Measurements from ENCODE around the gene SFMBT2.
A peak's percentile ranks its signal among the peaks of the same experiment; 100 is the strongest.
"Not testable (repeated sequence)": the region's sequence is repeated elsewhere in the genome, so short reads cannot be mapped to it uniquely, and the experiment has no call there.

The SFMBT2 gene

GRCh38 chr10:7210516-7210915 is 200.3 kb downstream of the SFMBT2 start:
- Mint-ChIP-seq H3K4me1 (peaks cover 3% of the 10 kb centered on the region), H3K4me3 (no peak overlapping the region), H3K27ac (no peak overlapping the region), H3K36me3 (peaks cover 67% of the 10 kb centered on the region), H3K9me3 (no peaks in the 10 kb centered on the region), H3K27me3 (no peaks in the 10 kb centered on the region)
- CTCF ChIA-PET = no interaction called here
- no peak for DNase-seq

GRCh38 chr10:7209458-7209857 is 201.4 kb downstream of the SFMBT2 start:
- no peak for DNase-seq
- no peaks in the 10 kb centered on the region for H3K27me3 Mint-ChIP-seq
- peaks cover 3% of the 10 kb centered on the region for H3K4me1 Mint-ChIP-seq
- no peak overlapping the region for H3K4me3 Mint-ChIP-seq
- H3K9me3 Mint-ChIP-seq = no peaks in the 10 kb centered on the region
- H3K36me3 Mint-ChIP-seq = peaks cover 64% of the 10 kb centered on the region
- H3K27ac Mint-ChIP-seq = no peak overlapping the region
- CTCF ChIA-PET = no interaction called here

- Mint-ChIP-seq H3K27ac (no peak overlapping the region), H3K36me3 (peaks cover 57% of the 10 kb centered on the region), H3K4me3 (no peak overlapping the region), H3K27me3 (no peaks in the 10 kb centered on the region), H3K4me1 (peaks cover 3% of the 10 kb centered on the region), H3K9me3 (no peaks in the 10 kb centered on the region)
- no peak for DNase-seq
- CTCF ChIA-PET = no interaction called here
Measured at GRCh38 chr10:7206412-7207100, 204.3 kb downstream of the SFMBT2 start.

GRCh38 chr10:7205656-7206055 is 205.2 kb downstream of the SFMBT2 start:
- CTCF ChIA-PET = no interaction called here
- Mint-ChIP-seq H3K27ac (no peak overlapping the region), H3K9me3 (no peaks in the 10 kb centered on the region), H3K36me3 (peaks cover 62% of the 10 kb centered on the region), H3K27me3 (no peaks in the 10 kb centered on the region), H3K4me1 (peaks cover 3% of the 10 kb centered on the region), H3K4me3 (no peak overlapping the region)
- DNase-seq = no peak

- Mint-ChIP-seq H3K4me1 (peaks cover 6% of the 10 kb centered on the region), H3K27ac (no peak overlapping the region), H3K27me3 (no peaks in the 10 kb centered on the region), H3K9me3 (no peaks in the 10 kb centered on the region), H3K36me3 (peaks cover 67% of the 10 kb centered on the region), H3K4me3 (no peak overlapping the region)
- CTCF ChIA-PET = no interaction called here
- DNase-seq = no peak
Measured at GRCh38 chr10:7202793-7203355, 208.0 kb downstream of the SFMBT2 start.

GRCh38 chr10:7199152-7199760 is 211.6 kb downstream of the SFMBT2 start:
- CTCF ChIA-PET = interaction anchor here (1.0 kb wide), 1 partner anchor 209 kb away, joined by 3 read pairs; no protein-coding TSS in a partner anchor
- Mint-ChIP-seq H3K27ac (peak overlapping the region; percentile 35), H3K4me3 (no peak overlapping the region), H3K4me1 (peaks cover 30% of the 10 kb centered on the region), H3K9me3 (peaks cover 16% of the 10 kb centered on the region), H3K36me3 (peaks cover 83% of the 10 kb centered on the region), H3K27me3 (no peaks in the 10 kb centered on the region)
- no peak for DNase-seq

- DNase-seq = no peak
- H3K9me3 Mint-ChIP-seq = peaks cover 16% of the 10 kb centered on the region
- H3K4me3 Mint-ChIP-seq = no peak overlapping the region
- peaks cover 60% of the 10 kb centered on the region for H3K4me1 Mint-ChIP-seq
- no peaks in the 10 kb centered on the region for H3K27me3 Mint-ChIP-seq
- H3K27ac Mint-ChIP-seq = peak overlapping the region; percentile 58
- CTCF ChIA-PET = no interaction called here
- H3K36me3 Mint-ChIP-seq = peaks cover 85% of the 10 kb centered on the region
Measured at GRCh38 chr10:7196284-7196683, 214.6 kb downstream of the SFMBT2 start.

- Mint-ChIP-seq H3K4me3 (no peak overlapping the region), H3K36me3 (peaks cover 80% of the 10 kb centered on the region), H3K27me3 (no peaks in the 10 kb centered on the region), H3K9me3 (peaks cover 16% of the 10 kb centered on the region), H3K27ac (peak overlapping the region; percentile 100), H3K4me1 (peaks cover 68% of the 10 kb centered on the region)
- no peak for DNase-seq
- CTCF ChIA-PET = interaction anchor here (2.0 kb wide), 1 partner anchor 74 kb away, joined by 6 read pairs; no protein-coding TSS in a partner anchor
Measured at GRCh38 chr10:7195118-7195517, 215.7 kb downstream of the SFMBT2 start.

- Mint-ChIP-seq H3K4me3 (no peak overlapping the region), H3K4me1 (peaks cover 69% of the 10 kb centered on the region), H3K27me3 (no peaks in the 10 kb centered on the region), H3K9me3 (peaks cover 16% of the 10 kb centered on the region), H3K36me3 (peaks cover 77% of the 10 kb centered on the region), H3K27ac (peak overlapping the region; percentile 100)
- no peak for DNase-seq
- CTCF ChIA-PET = interaction anchor here (2.0 kb wide), 1 partner anchor 73 kb away, joined by 6 read pairs; no protein-coding TSS in a partner anchor
Measured at GRCh38 chr10:7194571-7194970, 216.3 kb downstream of the SFMBT2 start.

- CTCF ChIA-PET = interaction anchor here (1.1 to 2.0 kb wide), 3 partner anchors 72 to 273 kb away, joined by 3 to 7 read pairs (median 6); no protein-coding TSS in a partner anchor
- peaks cover 16% of the 10 kb centered on the region for H3K9me3 Mint-ChIP-seq
- H3K36me3 Mint-ChIP-seq = peaks cover 80% of the 10 kb centered on the region
- H3K4me1 Mint-ChIP-seq = peaks cover 68% of the 10 kb centered on the region
- H3K27me3 Mint-ChIP-seq = no peaks in the 10 kb centered on the region
- peak overlapping the region; percentile 100 for H3K27ac Mint-ChIP-seq
- DNase-seq = peak; percentile 66
- H3K4me3 Mint-ChIP-seq = peak overlapping the region; percentile 65
Measured at GRCh38 chr10:7193369-7193768, 217.5 kb downstream of the SFMBT2 start.

- Mint-ChIP-seq H3K4me3 (peak overlapping the region; percentile 65), H3K36me3 (peaks cover 81% of the 10 kb centered on the region), H3K27ac (peak overlapping the region; percentile 100), H3K9me3 (peaks cover 16% of the 10 kb centered on the region), H3K4me1 (peaks cover 70% of the 10 kb centered on the region), H3K27me3 (no peaks in the 10 kb centered on the region)
- peak; percentile 87 for DNase-seq
- CTCF ChIA-PET = interaction anchor here (1.1 to 1.3 kb wide), 3 partner anchors 61 to 273 kb away, joined by 3 to 7 read pairs (median 3); no protein-coding TSS in a partner anchor
Measured at GRCh38 chr10:7192831-7193361, 217.9 kb downstream of the SFMBT2 start.

GRCh38 chr10:7192061-7192460 is 218.8 kb downstream of the SFMBT2 start:
- H3K4me3 Mint-ChIP-seq = peak overlapping the region; percentile 65
- no peaks in the 10 kb centered on the region for H3K27me3 Mint-ChIP-seq
- H3K9me3 Mint-ChIP-seq = peaks cover 16% of the 10 kb centered on the region
- CTCF ChIA-PET = interaction anchor here (1.3 kb wide), 2 partner anchors 60 to 272 kb away, joined by 3 to 7 read pairs; no protein-coding TSS in a partner anchor
- peak overlapping the region; percentile 100 for H3K27ac Mint-ChIP-seq
- peaks cover 81% of the 10 kb centered on the region for H3K36me3 Mint-ChIP-seq
- DNase-seq = no peak
- H3K4me1 Mint-ChIP-seq = peaks cover 71% of the 10 kb centered on the region

GRCh38 chr10:7190772-7191171 is 220.1 kb downstream of the SFMBT2 start:
- Mint-ChIP-seq H3K4me1 (peaks cover 70% of the 10 kb centered on the region), H3K27ac (peak overlapping the region; percentile 43), H3K9me3 (peaks cover 12% of the 10 kb centered on the region), H3K36me3 (peaks cover 76% of the 10 kb centered on the region)
- H3K27me3 Mint-ChIP-seq, DNase-seq, H3K4me3 Mint-ChIP-seq, CTCF ChIA-PET: not testable (repeated sequence)

GRCh38 chr10:7189909-7190308 is 220.9 kb downstream of the SFMBT2 start:
- H3K4me1 Mint-ChIP-seq = peaks cover 70% of the 10 kb centered on the region
- H3K4me3 Mint-ChIP-seq = no peak overlapping the region
- H3K9me3 Mint-ChIP-seq = peaks cover 4% of the 10 kb centered on the region
- DNase-seq = no peak
- H3K27ac Mint-ChIP-seq = no peak overlapping the region
- CTCF ChIA-PET = no interaction called here
- H3K27me3 Mint-ChIP-seq = no peaks in the 10 kb centered on the region
- peaks cover 76% of the 10 kb centered on the region for H3K36me3 Mint-ChIP-seq
